Measurements from ENCODE around the gene DUSP28.

The DUSP28 gene

DNA sequence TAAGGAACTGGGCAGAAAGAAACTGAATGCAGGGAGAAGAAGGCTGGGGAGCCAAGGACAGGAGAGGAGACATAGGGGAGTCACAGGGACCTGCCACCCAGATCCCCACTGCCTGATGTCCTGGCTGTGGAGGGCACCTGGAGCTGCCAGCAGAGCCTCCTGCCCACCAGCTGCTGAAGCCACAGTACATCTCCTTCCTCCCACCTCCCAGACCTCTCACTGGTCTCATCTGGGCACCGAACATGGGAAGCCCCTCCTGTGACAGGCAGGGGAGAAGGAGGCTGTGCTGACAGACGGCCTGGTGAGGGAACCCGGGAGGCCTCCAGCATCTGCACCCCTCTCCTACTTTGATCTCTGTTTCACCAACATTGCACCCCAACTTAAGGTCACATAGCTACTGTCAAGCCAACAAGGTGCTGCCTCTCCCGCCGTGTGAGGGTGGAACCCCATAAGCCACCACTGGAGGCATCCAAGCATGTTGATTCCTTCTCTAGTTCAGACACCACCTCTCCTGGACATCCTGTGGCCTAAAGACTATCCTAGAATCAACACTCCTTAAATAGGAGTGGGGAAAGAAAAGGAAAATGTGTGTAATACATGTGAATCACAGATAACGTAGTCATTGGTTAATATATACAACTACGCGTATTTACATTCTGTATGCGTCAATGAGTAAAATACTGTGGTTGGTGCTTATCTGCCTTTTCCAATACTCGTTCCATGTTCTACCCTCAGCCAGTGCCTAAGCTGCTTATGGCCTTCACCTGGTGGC, 4.6 kb downstream of the DUSP28 start:
- no peak for ATAC-seq
- no peak for TF ChIP-seq TOX (CRISPR knock-in tag; IDR thresholded peaks at IDR 0.05; ENCODE audit: borderline replicate concordance)
- TF ChIP-seq, protein P1, sequence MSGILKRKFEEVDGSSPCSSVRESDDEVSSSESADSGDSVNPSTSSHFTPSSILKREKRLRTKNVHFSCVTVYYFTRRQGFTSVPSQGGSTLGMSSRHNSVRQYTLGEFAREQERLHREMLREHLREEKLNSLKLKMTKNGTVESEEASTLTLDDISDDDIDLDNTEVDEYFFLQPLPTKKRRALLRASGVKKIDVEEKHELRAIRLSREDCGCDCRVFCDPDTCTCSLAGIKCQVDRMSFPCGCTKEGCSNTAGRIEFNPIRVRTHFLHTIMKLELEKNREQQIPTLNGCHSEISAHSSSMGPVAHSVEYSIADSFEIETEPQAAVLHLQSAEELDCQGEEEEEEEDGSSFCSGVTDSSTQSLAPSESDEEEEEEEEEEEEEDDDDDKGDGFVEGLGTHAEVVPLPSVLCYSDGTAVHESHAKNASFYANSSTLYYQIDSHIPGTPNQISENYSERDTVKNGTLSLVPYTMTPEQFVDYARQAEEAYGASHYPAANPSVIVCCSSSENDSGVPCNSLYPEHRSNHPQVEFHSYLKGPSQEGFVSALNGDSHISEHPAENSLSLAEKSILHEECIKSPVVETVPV (CRISPR knock-in tag; IDR thresholded peaks at IDR 0.05): no peak
- no peak for TF ChIP-seq TCF4 (CRISPR knock-in tag; IDR thresholded peaks at IDR 0.05; ENCODE audit: borderline replicate concordance)
- TF ChIP-seq, protein P2, sequence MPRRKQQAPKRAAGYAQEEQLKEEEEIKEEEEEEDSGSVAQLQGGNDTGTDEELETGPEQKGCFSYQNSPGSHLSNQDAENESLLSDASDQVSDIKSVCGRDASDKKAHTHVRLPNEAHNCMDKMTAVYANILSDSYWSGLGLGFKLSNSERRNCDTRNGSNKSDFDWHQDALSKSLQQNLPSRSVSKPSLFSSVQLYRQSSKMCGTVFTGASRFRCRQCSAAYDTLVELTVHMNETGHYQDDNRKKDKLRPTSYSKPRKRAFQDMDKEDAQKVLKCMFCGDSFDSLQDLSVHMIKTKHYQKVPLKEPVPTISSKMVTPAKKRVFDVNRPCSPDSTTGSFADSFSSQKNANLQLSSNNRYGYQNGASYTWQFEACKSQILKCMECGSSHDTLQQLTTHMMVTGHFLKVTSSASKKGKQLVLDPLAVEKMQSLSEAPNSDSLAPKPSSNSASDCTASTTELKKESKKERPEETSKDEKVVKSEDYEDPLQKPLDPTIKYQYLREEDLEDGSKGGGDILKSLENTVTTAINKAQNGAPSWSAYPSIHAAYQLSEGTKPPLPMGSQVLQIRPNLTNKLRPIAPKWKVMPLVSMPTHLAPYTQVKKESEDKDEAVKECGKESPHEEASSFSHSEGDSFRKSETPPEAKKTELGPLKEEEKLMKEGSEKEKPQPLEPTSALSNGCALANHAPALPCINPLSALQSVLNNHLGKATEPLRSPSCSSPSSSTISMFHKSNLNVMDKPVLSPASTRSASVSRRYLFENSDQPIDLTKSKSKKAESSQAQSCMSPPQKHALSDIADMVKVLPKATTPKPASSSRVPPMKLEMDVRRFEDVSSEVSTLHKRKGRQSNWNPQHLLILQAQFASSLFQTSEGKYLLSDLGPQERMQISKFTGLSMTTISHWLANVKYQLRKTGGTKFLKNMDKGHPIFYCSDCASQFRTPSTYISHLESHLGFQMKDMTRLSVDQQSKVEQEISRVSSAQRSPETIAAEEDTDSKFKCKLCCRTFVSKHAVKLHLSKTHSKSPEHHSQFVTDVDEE (CRISPR knock-in tag; IDR thresholded peaks at IDR 0.05): no peak
- no peak for TF ChIP-seq GLIS3 (CRISPR knock-in tag; IDR thresholded peaks at IDR 0.05)
- TF ChIP-seq, protein P3, sequence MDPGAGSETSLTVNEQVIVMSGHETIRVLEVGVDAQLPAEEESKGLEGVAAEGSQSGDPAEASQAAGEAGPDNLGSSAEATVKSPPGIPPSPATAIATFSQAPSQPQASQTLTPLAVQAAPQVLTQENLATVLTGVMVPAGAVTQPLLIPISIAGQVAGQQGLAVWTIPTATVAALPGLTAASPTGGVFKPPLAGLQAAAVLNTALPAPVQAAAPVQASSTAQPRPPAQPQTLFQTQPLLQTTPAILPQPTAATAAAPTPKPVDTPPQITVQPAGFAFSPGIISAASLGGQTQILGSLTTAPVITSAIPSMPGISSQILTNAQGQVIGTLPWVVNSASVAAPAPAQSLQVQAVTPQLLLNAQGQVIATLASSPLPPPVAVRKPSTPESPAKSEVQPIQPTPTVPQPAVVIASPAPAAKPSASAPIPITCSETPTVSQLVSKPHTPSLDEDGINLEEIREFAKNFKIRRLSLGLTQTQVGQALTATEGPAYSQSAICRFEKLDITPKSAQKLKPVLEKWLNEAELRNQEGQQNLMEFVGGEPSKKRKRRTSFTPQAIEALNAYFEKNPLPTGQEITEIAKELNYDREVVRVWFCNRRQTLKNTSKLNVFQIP (CRISPR knock-in tag; IDR thresholded peaks at IDR 0.05; ENCODE audit: borderline replicate concordance, low read depth): no peak
- TF ChIP-seq ZFP30 (CRISPR knock-in tag; IDR thresholded peaks at IDR 0.05): no peak
- no peak for TF ChIP-seq ARNTL (CRISPR knock-in tag; IDR thresholded peaks at IDR 0.05; ENCODE audit: borderline replicate concordance, low read depth)
- TF ChIP-seq, protein P4, sequence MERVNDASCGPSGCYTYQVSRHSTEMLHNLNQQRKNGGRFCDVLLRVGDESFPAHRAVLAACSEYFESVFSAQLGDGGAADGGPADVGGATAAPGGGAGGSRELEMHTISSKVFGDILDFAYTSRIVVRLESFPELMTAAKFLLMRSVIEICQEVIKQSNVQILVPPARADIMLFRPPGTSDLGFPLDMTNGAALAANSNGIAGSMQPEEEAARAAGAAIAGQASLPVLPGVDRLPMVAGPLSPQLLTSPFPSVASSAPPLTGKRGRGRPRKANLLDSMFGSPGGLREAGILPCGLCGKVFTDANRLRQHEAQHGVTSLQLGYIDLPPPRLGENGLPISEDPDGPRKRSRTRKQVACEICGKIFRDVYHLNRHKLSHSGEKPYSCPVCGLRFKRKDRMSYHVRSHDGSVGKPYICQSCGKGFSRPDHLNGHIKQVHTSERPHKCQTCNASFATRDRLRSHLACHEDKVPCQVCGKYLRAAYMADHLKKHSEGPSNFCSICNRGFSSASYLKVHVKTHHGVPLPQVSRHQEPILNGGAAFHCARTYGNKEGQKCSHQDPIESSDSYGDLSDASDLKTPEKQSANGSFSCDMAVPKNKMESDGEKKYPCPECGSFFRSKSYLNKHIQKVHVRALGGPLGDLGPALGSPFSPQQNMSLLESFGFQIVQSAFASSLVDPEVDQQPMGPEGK (CRISPR knock-in tag; IDR thresholded peaks at IDR 0.05; ENCODE audit: borderline replicate concordance): no peak
- TF ChIP-seq BACH2 (CRISPR knock-in tag; IDR thresholded peaks at IDR 0.05; ENCODE audit: borderline replicate concordance): no peak
- TF ChIP-seq ISL1 (CRISPR knock-in tag; IDR thresholded peaks at IDR 0.05): no peak
- no peak for TF ChIP-seq ZNF70 (CRISPR knock-in tag; IDR thresholded peaks at IDR 0.05)

DNA sequence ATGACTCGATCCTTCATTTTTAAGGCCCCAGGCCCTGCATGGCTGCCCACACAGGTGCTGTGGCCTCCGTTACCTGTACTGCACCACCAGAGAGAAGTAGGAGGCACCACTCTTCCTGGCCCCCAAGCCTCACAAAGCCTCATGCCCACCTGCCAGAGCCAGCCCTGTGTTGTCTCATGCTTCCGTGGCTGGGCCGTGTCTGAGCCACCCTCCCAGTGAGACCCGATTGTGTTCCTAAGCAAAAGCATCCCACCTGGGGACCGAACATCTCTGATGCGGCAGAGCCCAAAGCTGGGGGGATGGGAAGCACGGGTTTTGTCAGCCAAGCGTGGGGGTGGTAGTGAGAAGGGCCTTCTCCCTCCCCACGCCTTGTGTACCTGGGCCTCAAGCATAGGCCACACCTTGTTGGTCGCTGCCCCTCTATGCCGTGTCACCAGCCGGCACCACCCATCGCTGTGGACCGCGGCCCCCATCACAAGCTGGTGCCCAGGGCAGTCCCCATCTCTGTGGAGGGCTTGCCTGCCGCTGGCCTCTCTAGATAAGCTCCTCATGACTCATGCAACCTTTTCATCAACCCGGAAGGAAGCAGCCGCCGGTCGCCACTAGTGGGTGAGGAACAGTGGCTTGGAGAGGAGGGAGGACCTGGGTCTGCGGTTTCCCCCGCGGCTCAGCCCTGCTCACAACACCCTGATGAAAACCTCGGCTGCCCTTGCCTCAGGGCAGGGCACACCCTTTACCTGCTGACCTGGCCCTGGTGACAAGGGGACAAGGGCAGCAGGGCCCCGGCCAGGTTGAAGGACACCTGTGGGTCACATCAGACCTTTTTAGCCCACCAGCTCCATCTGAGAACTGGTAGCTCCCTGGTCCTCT, 5.4 kb downstream of the DUSP28 start:
- ATAC-seq: peak; percentile 42
- TF ChIP-seq TCF4 (CRISPR knock-in tag; IDR thresholded peaks at IDR 0.05; ENCODE audit: borderline replicate concordance): no peak
- no peak for TF ChIP-seq ARNTL (CRISPR knock-in tag; IDR thresholded peaks at IDR 0.05; ENCODE audit: borderline replicate concordance, low read depth)
- no peak for TF ChIP-seq ZFP3 (CRISPR knock-in tag; IDR thresholded peaks at IDR 0.05)
- no peak for TF ChIP-seq SNAI2 (CRISPR knock-in tag; IDR thresholded peaks at IDR 0.05)
- no peak for TF ChIP-seq RARB (CRISPR knock-in tag; IDR thresholded peaks at IDR 0.05)
- TF ChIP-seq BACH2 (CRISPR knock-in tag; IDR thresholded peaks at IDR 0.05; ENCODE audit: borderline replicate concordance): no peak
- TF ChIP-seq, protein P5, sequence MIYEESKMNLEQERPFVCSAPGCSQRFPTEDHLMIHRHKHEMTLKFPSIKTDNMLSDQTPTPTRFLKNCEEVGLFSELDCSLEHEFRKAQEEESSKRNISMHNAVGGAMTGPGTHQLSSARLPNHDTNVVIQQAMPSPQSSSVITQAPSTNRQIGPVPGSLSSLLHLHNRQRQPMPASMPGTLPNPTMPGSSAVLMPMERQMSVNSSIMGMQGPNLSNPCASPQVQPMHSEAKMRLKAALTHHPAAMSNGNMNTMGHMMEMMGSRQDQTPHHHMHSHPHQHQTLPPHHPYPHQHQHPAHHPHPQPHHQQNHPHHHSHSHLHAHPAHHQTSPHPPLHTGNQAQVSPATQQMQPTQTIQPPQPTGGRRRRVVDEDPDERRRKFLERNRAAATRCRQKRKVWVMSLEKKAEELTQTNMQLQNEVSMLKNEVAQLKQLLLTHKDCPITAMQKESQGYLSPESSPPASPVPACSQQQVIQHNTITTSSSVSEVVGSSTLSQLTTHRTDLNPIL (CRISPR knock-in tag; IDR thresholded peaks at IDR 0.05; ENCODE audit: low read depth): no peak
